GM19240 (cell line): ENCODE results near the gene INPP4B.

Experiments
- DNase-seq: peaks from one replicate; pipeline ENCODE4 v3.0.0; 2011; ENCODE audit warnings: low spot score; ENCODE audit not compliant: insufficient read length

INPP4B gene

DNA sequence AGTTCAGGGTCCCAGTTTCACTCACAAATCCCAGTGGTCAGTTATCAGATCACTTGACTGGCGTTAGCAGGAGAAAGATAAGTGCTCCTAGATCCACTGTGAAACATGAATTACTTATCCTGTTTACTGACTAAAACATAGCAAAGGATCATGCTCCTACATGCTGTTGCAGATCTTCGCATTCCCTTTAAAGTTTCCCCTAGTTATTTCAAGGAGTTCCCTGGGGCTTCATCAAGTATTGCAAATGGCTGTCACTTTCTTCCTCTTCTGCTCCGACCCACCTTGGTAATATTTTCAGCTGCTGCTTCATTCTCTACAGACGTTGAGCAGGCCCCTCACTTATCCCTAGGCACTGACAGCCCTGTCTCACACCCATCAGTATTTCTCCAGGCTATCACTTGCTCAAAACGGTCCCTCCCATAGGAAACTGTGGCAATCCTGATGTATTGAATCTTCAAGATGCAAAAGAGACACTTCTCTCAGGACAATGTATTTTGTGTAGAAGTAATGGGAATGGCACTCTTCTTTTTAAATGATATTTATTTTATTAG lies 466.0 kb downstream of the INPP4B start:
- DNase-seq: no peak

GRCh38 chr4:142379277-142380051 lies 466.6 kb downstream of the INPP4B start:
- DNase-seq: no peak

DNA sequence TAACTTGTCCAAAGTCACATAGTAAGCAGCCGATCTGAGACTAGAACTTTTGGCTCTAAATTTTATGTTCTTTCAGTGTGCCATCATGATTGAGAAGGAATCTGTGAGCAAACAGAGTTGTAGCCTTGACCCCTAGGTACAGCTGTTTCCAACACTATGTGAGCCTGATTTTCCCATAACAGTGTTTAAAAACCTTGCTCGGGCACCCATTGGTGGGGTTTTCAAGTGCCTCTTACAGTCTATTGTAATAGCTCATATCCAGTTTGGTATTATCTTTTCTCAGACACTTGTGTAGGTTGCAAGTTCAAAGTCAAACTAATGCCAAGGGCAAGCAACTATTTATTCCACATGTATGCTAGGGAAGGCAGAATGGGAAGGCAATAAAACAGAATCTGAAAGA lies 467.9 kb downstream of the INPP4B start:
- no peak for DNase-seq

DNA sequence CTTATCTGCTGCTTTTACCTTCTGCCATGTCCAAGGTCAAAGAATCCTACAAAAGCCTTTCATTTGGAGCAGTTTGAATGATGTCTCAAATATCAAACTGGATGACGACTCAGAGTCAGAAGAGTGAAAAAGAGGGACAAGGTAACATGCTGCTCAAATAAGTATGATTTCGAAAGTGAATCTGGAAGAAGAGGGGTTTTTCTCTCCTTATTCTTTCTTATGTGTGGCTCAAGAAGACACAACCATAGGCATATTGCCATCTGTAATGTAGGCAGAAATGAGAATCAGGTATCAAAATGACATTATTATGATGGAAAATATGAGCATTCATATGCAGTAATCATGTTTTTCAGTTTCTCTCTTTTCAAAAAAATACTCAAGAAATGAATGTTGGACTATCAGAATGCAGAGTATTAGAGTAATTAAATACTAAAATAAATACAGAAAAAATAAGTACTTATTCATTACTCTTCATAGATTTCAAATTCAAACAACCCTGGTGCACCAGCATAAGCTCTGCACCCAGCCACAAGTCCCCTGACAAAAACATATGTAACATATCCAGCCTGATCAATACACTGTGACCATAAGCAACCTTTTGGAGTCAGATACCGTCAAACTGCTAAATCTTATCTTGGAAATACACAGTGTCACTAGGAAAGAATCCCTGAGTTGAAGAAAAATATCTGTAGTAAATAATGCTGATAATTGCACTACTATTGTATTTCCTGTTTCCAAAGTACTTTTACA lies 468.6 kb downstream of the INPP4B start:
- no peak for DNase-seq

DNA sequence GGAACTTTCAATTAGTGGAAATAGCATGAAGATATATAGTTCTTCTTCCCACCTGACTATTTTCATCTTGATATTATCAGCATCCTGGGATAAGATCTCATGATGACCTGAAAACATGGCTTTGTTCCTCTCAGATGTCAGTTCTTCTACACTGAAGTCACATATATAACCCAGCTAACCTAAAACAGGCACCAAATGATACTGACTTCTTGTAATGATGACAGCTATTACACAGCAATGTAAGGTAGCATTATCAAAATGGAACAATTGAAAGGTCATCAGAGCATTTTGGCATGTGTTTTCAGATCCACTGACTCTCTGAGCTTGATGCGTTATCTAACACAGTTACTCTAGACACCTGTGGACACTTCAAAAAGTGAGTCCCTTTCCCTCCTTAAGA lies 469.9 kb downstream of the INPP4B start:
- DNase-seq: no peak

GRCh38 chr4:142373610-142374009 lies 472.5 kb downstream of the INPP4B start:
- DNase-seq: no peak

GRCh38 chr4:142372530-142373260 lies 473.4 kb downstream of the INPP4B start:
- DNase-seq: no peak

DNA sequence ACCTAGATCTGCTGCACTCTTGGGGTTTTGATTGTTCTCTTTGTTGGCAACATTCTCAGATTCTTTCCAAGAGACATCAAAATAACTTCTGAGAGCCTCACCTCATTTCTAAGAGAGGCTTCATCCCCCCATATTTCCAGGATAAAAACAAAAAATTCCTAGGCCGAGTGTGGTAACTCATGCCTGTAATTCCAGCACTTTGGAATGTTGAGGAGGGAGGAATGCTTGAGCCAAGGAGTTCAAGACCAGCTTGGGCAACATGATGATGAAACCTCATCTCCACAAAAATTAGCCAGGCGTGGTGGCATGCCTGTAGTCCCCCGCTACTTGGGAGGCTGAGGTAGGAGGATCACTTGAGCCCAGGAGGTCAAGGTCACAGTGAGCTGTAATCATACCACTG lies 477.0 kb downstream of the INPP4B start:
- no peak for DNase-seq

GRCh38 chr4:142367418-142368180 lies 478.5 kb downstream of the INPP4B start:
- no peak for DNase-seq

DNA sequence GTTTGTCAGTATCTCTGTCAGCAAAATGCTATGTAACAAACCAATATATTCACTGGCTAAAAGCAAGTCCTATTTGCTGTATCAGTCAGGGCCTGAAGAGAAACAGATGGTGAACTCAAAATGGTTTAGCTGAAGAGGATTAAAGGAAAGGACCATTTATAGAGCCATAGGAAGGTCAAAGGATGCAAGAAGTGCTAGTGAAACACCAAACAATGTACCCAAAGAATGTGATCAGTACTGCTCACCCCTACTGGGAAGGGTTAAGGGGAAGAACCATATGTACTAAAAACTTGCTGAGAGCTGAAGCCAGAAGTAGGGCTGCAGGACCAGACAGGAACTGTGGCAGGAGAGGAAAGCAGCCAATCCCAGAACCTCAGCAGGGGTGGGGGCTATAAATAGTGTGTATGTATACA lies 479.3 kb downstream of the INPP4B start:
- no peak for DNase-seq

DNA sequence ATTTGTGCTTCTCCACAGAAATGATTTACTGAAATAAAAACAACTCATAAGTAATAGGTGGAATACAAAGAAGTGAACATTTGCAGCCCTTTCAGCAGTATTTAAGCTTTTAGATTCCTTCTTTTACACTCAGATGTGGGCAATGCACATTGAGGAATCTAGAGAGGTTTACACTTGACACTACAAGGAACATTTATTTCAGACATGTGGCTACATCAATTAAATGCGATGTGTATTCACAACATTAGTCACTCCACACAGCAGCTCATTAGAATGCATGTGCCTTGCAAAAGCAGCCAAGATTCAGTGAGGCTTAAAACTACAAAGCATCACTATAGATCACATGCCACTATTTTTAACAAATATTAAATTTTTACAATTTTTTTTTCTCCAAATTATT lies 480.7 kb downstream of the INPP4B start:
- no peak for DNase-seq

GRCh38 chr4:142363686-142364085 lies 482.4 kb downstream of the INPP4B start:
- DNase-seq: no peak

DNA sequence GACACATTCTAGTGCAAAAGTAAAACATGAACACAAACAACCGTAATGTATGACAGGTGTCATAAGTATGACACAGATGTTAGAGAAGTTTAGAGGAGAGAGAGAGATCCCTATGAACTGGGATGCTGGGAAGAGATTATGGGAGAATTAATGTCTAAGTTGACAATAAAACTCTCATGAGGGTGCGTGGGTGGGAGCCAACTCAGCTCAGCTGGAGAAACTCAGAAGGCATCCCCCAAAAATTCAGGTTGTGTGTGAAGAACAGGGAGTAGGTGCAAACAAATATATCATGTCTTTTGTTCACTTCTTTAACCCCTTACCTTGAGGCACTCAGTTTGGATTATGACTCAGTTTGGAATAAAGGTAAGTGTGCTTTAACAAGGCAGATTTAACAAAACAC lies 484.1 kb downstream of the INPP4B start:
- no peak for DNase-seq

- DNase-seq: no peak
Observed at GRCh38 chr4:142360657-142361056, 485.4 kb downstream of the INPP4B start.

DNA sequence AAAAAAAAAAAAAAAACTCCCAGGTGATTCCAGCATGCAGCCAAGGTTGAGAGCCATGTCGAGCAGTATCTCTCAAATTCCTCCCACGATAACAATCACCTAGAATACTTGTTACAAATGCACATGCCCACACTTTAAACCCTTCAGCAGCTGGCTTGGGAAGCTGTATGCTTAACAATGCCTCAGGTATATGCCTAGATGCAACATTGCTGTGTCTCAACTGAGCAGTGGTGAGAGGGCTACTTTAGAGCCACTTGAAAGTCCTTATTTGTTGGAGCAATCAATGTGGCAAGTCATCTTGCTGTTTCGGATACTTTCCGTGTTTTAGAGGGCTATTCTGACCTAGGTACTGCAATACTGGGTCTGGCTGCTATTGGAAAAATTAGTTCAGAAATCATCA lies 487.4 kb downstream of the INPP4B start:
- no peak for DNase-seq

GRCh38 chr4:142356801-142357200 lies 489.3 kb downstream of the INPP4B start:
- DNase-seq: no peak

DNA sequence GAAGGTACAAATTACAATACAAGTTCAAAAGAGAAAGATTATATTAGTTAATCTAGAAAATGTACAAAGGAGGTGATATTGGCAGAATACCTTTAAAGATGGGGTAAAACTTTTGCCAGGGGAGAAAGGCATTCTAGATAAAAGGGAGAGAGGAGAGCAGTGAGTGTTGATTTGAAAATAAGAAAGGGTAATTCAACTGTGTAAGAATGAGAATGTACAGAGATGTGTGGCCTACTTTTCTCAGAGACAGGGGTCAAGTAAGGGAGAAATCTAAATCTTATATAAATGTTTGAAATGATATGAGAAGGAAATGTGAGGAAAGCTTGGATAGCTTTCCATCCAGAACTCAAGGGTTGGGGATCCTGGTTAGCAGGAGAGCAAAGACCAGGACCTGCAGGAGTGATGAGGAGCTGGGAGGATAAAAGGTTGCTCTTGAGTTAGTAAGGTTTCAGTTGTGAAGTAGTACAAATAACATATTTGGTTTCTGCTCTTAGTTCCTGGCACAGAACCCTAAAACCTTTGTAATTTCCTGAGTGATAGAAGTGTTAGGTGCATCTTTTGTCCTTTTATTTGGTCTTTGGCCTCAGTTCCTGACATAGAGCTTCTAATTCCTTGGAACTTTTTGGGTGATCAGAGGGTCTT lies 489.9 kb downstream of the INPP4B start:
- DNase-seq: no peak

DNA sequence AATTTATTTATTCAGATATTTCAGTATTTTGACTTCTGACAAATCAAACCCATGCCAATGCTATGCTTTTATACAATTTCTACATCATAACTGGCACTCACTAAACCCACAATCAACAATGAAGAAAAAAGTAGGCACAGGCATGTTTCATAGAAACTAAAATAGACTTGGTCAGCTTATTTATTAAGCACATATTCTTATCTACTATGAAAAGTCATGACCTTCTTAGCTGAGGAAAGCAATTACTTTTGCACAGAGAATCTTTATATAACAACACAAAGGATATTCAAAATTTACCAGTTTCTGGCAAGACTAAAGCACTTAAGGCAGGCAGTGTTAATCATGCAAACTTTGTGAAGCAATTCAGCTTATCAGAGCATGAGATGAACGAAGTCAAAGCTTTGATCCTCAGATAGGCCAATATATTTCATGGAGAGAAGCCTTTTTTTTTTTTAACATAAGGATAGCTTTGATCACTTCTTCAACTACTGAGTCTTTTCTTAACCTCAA lies 490.6 kb downstream of the INPP4B start:
- DNase-seq: no peak

- DNase-seq: no peak
Observed at GRCh38 chr4:142354794-142355420, 491.2 kb downstream of the INPP4B start.

- no peak for DNase-seq
Observed at GRCh38 chr4:142354041-142354440, 492.1 kb downstream of the INPP4B start.
